DOHH2 (cell line): ENCODE data around the gene CASP8AP2.
"Not testable (repeated sequence)": the region's sequence is repeated elsewhere in the genome, so short reads cannot be mapped to it uniquely, and the experiment has no call there.

Source experiments
- EZH2phosphoT487 ChIP-seq: fragments of 200-600 bp; sonication (generic); IDR thresholded peaks from 2 replicates; pipeline ENCODE4 v1.6.1; 2017; ENCODE audit warnings: borderline replicate concordance, mild to moderate bottlenecking, antibody characterized with exemption, low read length, moderate library complexity, mixed read lengths
- TF ChIP-seq, protein P1 (sequence below): fragments of 200-600 bp; sonication (generic); IDR thresholded peaks from one replicate; pipeline ENCODE4 v1.5.1; 2014; ENCODE audit warnings: antibody characterized with exemption, mild to moderate bottlenecking, low read depth, low read length; ENCODE audit not compliant: poor library complexity, severe bottlenecking

DNA sequence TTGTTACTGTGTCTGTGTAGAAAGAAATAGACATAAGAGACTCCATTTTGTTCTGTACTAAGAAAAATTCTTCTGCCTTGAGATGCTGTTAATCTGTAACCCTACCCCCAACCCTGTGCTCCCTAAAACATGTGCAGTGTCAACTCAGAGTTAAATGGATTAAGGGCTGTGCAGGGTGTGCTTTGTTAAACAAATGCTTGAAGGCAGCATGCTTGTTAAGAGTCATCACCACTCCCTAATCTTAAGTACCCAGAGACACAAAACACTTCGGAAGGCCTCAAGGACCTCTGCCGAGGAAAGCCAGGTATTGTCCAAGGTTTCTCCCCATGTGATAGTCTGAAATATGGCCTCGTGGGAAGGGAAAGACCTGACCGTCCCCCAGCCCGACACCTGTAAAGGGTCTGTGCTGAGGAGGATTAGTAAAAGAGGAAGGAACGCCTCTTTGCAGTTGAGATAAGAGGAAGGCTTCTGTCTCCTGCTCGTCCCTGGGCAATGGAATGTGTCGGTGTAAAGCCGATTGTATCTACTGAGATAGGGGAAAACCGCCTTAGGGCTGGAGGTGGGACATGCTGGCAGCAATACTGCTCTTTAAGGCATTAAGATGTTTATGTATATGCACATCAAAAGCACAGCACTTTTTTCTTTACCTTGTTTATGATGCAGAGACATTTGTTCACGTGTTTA, 61.3 kb downstream of the CASP8AP2 start:
- TF ChIP-seq, protein P1, sequence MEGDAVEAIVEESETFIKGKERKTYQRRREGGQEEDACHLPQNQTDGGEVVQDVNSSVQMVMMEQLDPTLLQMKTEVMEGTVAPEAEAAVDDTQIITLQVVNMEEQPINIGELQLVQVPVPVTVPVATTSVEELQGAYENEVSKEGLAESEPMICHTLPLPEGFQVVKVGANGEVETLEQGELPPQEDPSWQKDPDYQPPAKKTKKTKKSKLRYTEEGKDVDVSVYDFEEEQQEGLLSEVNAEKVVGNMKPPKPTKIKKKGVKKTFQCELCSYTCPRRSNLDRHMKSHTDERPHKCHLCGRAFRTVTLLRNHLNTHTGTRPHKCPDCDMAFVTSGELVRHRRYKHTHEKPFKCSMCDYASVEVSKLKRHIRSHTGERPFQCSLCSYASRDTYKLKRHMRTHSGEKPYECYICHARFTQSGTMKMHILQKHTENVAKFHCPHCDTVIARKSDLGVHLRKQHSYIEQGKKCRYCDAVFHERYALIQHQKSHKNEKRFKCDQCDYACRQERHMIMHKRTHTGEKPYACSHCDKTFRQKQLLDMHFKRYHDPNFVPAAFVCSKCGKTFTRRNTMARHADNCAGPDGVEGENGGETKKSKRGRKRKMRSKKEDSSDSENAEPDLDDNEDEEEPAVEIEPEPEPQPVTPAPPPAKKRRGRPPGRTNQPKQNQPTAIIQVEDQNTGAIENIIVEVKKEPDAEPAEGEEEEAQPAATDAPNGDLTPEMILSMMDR: not testable (repeated sequence)
- TF ChIP-seq EZH2phosphoT487: not testable (repeated sequence)
